HK-2 (cell line): ENCODE results near the gene EPYC.
A peak's percentile ranks its signal among the peaks of the same experiment; 100 is the strongest.
"Not testable (repeated sequence)": the region's sequence is repeated elsewhere in the genome, so short reads cannot be mapped to it uniquely, and the experiment has no call there.

Experiments used
- DNase-seq: peaks from one replicate; pipeline ENCODE4 v3.0.0-alpha.2; 2018; ENCODE audit not compliant: unreplicated experiment

The EPYC gene

GRCh38 chr12:90991952-90992465, 12.8 kb downstream of the EPYC start:
- no peak for DNase-seq

DNA sequence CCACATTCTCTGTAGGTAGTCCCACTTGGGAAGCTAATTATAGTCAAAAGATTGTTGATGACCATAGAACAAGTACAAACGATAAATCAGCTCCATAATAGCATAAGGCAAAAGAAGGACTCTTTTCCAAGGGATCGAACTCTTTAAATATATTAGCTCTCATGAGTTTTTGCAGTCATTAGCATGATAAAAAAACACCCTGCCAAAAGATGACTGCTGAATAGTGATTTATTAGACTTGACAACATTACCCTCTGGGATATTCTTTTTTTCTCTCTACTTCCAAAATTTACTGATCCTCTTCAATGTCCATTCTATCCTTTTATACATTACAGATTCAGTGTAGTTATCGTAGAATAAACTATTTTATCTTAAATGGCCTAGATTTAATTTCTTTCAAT, 14.2 kb downstream of the EPYC start:
- no peak for DNase-seq

DNA sequence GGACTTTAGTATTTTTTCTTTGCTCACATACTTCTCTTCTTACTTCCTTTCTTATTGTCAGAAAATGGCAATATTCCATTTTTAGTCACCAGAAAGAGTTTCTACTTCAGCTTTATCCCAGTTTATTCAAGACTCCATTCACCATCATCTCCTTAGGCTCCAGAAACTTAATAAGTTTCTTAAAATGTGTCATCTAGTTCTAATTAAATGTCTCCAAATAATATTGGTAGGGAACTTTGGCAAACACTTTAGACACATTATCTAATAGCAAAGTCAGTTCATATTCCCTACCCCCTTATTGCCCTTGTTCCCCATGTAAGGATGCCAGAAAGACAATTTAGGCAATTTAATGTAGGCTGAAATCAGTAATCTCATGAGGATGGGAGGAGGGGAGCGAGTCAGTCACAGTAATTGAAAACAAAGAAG, 15.1 kb downstream of the EPYC start:
- no peak for DNase-seq

GRCh38 chr12:90987520-90987919, 17.3 kb downstream of the EPYC start:
- no peak for DNase-seq

DNA sequence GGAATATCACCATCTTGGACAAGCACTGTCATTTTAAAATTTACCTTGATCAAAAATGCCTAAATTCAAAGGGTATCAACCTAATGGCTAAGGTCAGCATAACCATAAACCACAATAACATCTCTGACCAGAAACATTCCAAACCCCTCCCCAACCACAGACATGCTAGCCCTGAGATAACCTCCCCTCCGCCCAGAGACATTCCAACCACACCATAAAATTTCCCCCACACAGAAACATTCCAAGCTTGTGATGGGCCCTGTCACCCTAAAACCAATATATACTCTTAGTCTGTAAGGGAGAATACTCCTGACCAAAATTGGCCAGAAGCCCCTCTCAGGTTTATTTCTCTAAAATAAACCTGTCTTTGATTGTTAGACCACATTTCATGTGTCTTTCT, 17.7 kb downstream of the EPYC start:
- DNase-seq = no peak

DNA sequence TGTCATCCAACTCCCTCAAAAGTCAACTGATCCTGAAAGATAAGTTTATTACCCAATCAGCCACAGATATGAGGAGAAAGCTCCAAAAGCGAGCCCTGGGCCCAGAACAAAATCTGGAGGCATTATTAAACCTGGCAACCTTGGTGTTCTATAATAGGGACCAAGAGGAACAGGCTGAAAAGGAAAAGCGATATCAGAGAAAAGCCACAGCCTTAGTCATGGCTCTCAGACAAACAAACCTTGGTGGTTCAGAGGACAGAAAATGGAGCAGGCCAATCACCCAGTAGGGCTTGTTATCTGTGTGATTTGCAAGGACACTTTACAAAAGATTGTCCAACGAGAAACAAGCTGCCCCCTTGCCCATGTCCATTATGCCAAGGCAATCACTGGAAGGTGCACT, 19.4 kb downstream of the EPYC start:
- not testable (repeated sequence) for DNase-seq

DNA sequence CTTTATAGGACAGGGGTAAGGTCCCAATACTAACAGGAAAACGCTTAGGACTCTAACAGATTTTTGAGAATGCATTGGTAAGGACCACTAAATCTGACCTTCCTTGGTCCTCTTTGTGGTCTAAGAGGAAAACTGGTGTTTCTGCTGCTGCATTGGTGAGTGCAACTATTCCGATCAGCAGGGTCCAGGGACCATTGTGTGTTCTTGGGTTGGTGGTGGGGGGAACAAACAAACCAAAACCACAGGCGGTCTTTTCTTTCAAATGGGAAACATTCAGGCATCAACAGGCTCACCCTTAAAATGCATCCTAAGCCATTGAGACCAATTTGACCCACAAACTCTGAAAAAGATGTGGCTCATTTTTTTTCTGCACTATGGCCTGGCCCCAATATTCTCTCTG, 20.7 kb downstream of the EPYC start:
- no peak for DNase-seq

- no peak for DNase-seq
These were observed 22.6 kb downstream of the EPYC start for GRCh38 chr12:90982170-90982569.

DNA sequence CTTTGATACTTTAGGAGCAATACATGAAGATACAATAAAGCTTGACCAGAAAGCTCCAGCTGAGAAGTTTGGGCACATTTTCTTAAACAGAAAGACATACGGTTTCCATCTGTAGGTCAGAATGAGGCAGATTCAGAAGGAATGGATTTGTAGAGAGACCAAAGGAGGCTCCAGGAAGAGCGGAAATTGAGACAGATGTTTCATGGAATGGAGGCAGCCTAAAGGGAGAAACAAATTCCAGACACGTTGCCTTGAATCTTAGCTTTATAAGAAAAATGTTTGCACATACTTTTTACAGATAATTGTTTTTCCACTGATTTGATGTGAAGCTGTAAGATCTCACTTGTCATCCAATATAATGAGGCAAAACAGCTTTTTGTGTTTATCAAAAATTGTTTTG, 24.8 kb downstream of the EPYC start:
- no peak for DNase-seq

GRCh38 chr12:90979019-90979418, 25.8 kb downstream of the EPYC start:
- DNase-seq = no peak

GRCh38 chr12:90978117-90978770, 26.5 kb downstream of the EPYC start:
- peak; percentile 12 for DNase-seq

- no peak for DNase-seq
These were observed 27.5 kb downstream of the EPYC start for GRCh38 chr12:90977224-90977623.

GRCh38 chr12:90974286-90974685, 30.5 kb downstream of the EPYC start:
- DNase-seq = no peak

DNA sequence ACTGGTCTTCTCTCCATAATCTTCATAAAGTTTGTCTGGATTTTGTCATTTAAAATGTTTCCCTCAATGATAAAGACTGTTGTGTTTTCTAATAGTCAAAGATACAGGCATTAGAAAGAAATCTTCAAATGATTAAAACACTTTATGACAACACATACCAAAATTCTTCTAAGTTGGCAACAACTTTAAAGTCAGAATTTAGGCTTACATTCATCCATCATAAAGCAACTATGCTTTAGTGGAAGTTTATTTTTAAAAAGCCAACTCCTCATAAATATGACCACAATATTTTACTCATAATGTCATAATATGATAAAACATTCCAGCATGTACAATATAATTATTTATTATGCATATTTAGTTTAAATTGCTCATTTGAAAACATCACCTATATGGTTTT, 32.5 kb downstream of the EPYC start:
- DNase-seq = no peak

DNA sequence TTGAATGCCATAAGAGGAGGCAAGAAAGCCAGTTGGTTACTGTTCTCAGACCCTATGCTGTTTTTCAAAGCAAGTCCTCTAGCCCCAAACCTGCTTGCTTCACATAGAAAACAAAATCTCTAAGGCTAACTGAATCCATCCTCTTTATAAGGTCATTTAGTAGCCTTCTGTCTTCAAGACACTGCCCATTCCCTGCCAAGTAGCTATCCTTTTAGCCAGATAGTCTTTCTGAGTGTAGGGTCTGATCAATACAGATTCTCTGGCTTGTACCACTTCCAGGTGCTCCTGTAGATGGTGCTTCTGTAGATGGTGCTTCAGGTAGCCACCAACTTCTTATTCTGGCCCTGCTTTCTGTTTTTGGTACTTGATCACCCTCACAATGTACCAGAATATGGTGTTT, 33.9 kb downstream of the EPYC start:
- no peak for DNase-seq

GRCh38 chr12:90970471-90970870, 34.3 kb downstream of the EPYC start:
- no peak for DNase-seq

DNA sequence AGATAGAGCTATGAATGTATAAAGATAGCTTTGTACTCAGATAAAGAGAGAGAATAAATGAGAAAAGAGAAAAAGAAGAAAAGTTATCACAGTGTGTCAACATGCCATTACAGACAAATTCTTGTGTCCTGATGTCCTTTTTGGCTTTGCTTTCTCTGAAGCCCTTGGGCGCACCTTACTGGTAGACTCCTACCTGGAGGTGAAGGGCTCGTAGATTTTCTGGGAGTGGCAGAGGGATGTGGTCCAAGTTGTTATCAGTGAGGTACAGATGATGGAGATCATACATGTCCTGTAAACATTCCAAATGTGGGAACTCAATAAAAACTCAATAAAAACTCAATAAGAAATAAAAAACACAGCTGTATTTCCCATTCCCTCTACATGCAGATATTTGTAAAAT, 34.9 kb downstream of the EPYC start:
- DNase-seq = no peak

- no peak for DNase-seq
These were observed 35.4 kb downstream of the EPYC start for GRCh38 chr12:90969346-90969745.

GRCh38 chr12:90965204-90965603, 39.6 kb downstream of the EPYC start:
- DNase-seq = no peak

DNA sequence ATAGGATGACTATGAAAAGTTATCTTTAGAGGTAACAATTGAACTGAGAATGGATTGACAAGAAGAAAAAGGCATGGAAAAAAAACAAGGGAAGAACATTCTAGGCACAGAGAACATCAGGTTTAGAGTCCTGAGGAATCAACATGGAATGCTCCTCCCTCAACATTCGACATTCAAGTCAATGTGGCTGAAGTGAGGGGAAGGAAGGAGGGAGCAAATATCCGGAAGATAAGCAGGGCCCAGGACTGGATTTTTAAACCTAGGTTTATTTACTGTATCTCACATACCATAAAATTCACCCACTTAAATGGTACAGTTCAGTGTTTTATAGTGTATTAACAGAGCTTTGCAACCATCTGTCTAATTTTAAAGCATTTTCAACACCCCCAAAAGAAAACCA, 40.2 kb downstream of the EPYC start:
- DNase-seq = no peak

- no peak for DNase-seq
These were observed 40.8 kb downstream of the EPYC start for GRCh38 chr12:90963946-90964345.

- DNase-seq = no peak
These were observed 43.6 kb downstream of the EPYC start for GRCh38 chr12:90961154-90961553.

DNA sequence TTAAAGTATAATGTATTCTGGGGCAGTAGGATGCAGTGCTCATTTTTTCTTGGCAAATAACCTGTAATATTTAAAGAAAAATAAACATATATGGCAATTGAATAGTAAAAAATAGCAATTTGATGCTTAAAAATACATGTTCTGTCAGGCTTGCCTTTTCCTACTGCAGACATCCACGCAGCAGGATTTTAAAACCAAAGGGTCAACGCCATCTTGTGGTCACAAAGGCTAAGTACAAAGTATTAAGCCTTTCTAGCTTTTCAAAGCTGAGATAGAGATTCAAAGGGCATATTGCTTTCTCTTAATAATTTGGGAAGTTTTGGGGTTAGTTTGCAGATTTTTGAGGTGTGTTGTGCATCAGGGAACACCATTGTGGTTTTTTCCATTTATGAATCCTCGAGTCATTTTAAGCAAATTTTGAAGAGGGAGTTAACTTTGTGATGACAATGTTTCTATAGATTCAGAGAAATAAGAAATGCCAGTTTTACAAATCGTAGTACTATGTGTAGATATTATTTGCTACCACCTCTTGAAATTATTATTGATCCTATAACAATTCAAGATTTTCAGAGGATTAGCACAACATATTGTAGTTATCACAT, 45.1 kb downstream of the EPYC start:
- DNase-seq = peak; percentile 10

DNA sequence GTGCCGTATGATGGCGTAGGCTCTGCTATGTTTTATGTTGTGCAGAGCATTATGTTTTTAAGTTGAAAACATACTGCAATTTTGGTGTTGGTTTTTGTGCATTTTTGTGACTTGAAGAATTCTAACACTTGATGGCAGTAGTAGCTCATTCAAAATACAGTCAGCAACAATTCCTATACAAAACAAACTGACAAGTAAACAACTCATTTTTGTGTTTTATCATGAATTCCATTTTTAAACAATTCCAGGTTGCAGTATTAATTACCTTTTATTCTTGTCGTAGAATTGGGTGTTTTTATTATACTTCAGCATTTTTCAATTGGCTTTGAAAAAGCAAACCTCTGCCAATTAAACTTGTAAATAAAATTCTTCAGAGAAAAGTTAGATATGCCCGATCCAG, 45.7 kb downstream of the EPYC start:
- no peak for DNase-seq
